ENCODE data around the gene SPATS2L. TPM values are rescaled to one million over a fixed set of nuclear protein-coding genes. Genes with fewer than 3 reads are reported as not detected.

Gene SPATS2L
- polyA plus RNA-seq, 1 of the 3 experiments (the other 2 are of a cell fraction): 86.8 TPM

DNA sequence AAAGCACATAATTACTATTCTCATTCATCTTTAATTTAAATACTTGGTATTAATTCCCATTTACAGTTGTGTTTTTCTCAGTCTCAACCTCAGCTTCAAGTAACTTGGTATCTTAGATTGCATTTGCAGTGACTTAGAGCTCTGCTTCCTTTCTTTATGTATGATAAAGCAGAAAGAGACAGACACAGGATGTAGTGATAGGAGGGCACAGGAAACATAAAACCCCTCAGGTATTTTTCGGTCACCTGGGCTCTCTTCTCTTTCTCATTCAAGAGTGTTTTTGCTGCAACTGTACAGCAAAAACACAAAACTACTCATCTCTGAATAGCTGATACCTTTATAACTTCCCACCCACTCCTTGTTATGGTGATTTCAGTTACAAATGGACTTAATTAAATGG lies 120.3 kb downstream of the SPATS2L start:
- CTCF ChIA-PET: interaction anchor here (1.3 to 1.5 kb wide), 2 partner anchors 47 to 447 kb away, joined by 4 read pairs; no protein-coding TSS in a partner anchor
- 91% methylated on average over 1 of the region's 1 CpG for WGBS (ENCODE audit: low lambda C conversion rate)
- no peaks in the 10 kb centered on the region for H3K9me2 ChIP-seq
- no peak overlapping the region for H3K4me3 ChIP-seq (ENCODE audit: low read depth in 2 of 2, low read length in 1 of 2)
- H3K36me3 ChIP-seq (replicated peaks in 1 of 2; ENCODE audit: control insufficient read depth in 1 of 2, insufficient read depth in 2 of 2, low read length in 1 of 2): peaks cover 12 to 52% of the 10 kb centered on the region in 2 experiments
- H3K9me3 ChIP-seq: no peaks in the 10 kb centered on the region
- H3K27me3 ChIP-seq (ENCODE audit: insufficient read depth): no peaks in the 10 kb centered on the region
- POLR2A ChIA-PET: no interaction called here
- peaks cover 0 to 27% of the 10 kb centered on the region in 2 experiments; a peak in 2 of 4 replicates for H3K4me1 ChIP-seq (ENCODE audit: control insufficient read depth in 1 of 2, insufficient read depth in 2 of 2, low read depth in 1 of 2, low read length in 1 of 2)
- H3F3A ChIP-seq (replicated peaks; ENCODE audit: insufficient read depth): no peaks in the 10 kb centered on the region
- no peak overlapping the region for H3K27ac ChIP-seq (ENCODE audit: low read depth in 2 of 2, low read length in 1 of 2)
- H3K9ac ChIP-seq: no peak overlapping the region
- no peak for DNase-seq
- H3K79me2 ChIP-seq (ENCODE audit: insufficient read depth): no peaks in the 10 kb centered on the region
- TF ChIP-seq, protein P1, sequence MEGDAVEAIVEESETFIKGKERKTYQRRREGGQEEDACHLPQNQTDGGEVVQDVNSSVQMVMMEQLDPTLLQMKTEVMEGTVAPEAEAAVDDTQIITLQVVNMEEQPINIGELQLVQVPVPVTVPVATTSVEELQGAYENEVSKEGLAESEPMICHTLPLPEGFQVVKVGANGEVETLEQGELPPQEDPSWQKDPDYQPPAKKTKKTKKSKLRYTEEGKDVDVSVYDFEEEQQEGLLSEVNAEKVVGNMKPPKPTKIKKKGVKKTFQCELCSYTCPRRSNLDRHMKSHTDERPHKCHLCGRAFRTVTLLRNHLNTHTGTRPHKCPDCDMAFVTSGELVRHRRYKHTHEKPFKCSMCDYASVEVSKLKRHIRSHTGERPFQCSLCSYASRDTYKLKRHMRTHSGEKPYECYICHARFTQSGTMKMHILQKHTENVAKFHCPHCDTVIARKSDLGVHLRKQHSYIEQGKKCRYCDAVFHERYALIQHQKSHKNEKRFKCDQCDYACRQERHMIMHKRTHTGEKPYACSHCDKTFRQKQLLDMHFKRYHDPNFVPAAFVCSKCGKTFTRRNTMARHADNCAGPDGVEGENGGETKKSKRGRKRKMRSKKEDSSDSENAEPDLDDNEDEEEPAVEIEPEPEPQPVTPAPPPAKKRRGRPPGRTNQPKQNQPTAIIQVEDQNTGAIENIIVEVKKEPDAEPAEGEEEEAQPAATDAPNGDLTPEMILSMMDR (IDR thresholded peaks at IDR 0.05): no peak
- TF ChIP-seq TCF12 (IDR thresholded peaks at IDR 0.05): no peak
- TF ChIP-seq, protein P2, sequence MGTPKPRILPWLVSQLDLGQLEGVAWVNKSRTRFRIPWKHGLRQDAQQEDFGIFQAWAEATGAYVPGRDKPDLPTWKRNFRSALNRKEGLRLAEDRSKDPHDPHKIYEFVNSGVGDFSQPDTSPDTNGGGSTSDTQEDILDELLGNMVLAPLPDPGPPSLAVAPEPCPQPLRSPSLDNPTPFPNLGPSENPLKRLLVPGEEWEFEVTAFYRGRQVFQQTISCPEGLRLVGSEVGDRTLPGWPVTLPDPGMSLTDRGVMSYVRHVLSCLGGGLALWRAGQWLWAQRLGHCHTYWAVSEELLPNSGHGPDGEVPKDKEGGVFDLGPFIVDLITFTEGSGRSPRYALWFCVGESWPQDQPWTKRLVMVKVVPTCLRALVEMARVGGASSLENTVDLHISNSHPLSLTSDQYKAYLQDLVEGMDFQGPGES (IDR thresholded peaks at IDR 0.05; ENCODE audit: low read depth, low read length): no peak
- TF ChIP-seq JUND (IDR thresholded peaks at IDR 0.05): no peak
- no peak for TF ChIP-seq MXI1 (IDR thresholded peaks at IDR 0.05; ENCODE audit: low read depth, low read length)
- TF ChIP-seq, protein P3, sequence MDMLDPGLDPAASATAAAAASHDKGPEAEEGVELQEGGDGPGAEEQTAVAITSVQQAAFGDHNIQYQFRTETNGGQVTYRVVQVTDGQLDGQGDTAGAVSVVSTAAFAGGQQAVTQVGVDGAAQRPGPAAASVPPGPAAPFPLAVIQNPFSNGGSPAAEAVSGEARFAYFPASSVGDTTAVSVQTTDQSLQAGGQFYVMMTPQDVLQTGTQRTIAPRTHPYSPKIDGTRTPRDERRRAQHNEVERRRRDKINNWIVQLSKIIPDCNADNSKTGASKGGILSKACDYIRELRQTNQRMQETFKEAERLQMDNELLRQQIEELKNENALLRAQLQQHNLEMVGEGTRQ (IDR thresholded peaks at IDR 0.05; ENCODE audit: borderline replicate concordance, low read depth, low read length): no peak
- TF ChIP-seq TEAD4 (IDR thresholded peaks at IDR 0.05; ENCODE audit: borderline replicate concordance, insufficient read depth): no peak
- no peak for TF ChIP-seq NRF1 (IDR thresholded peaks at IDR 0.05; ENCODE audit: low read depth, low read length)
- TF ChIP-seq YY1 (IDR thresholded peaks at IDR 0.05; ENCODE audit: low read depth): no peak
- no peak for TF ChIP-seq TAF1 (IDR thresholded peaks at IDR 0.05; ENCODE audit: borderline replicate concordance, low read depth, low read length)
- TF ChIP-seq FOXM1 (IDR thresholded peaks at IDR 0.05; ENCODE audit: low read depth): no peak
- no peak for TF ChIP-seq ELF1 (IDR thresholded peaks at IDR 0.05)
- TF ChIP-seq EP300 (IDR thresholded peaks at IDR 0.05; ENCODE audit: borderline replicate concordance in 1 of 2, low read depth in 1 of 2, low read length in 1 of 2): no peak
- TF ChIP-seq, protein P4, sequence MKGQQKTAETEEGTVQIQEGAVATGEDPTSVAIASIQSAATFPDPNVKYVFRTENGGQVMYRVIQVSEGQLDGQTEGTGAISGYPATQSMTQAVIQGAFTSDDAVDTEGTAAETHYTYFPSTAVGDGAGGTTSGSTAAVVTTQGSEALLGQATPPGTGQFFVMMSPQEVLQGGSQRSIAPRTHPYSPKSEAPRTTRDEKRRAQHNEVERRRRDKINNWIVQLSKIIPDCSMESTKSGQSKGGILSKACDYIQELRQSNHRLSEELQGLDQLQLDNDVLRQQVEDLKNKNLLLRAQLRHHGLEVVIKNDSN (IDR thresholded peaks at IDR 0.05; ENCODE audit: borderline replicate concordance, low read depth): no peak
- no peak for TF ChIP-seq SIN3A (IDR thresholded peaks at IDR 0.05; ENCODE audit: borderline replicate concordance, low read depth, low read length)
- TF ChIP-seq, protein P5, sequence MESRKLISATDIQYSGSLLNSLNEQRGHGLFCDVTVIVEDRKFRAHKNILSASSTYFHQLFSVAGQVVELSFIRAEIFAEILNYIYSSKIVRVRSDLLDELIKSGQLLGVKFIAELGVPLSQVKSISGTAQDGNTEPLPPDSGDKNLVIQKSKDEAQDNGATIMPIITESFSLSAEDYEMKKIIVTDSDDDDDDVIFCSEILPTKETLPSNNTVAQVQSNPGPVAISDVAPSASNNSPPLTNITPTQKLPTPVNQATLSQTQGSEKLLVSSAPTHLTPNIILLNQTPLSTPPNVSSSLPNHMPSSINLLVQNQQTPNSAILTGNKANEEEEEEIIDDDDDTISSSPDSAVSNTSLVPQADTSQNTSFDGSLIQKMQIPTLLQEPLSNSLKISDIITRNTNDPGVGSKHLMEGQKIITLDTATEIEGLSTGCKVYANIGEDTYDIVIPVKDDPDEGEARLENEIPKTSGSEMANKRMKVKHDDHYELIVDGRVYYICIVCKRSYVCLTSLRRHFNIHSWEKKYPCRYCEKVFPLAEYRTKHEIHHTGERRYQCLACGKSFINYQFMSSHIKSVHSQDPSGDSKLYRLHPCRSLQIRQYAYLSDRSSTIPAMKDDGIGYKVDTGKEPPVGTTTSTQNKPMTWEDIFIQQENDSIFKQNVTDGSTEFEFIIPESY (IDR thresholded peaks at IDR 0.05; ENCODE audit: borderline replicate concordance, low read depth): no peak
- TF ChIP-seq NFIC (IDR thresholded peaks at IDR 0.05; ENCODE audit: borderline replicate concordance): no peak
- no peak for TF ChIP-seq MEF2A (IDR thresholded peaks at IDR 0.05; ENCODE audit: borderline replicate concordance, low read depth)
- TF ChIP-seq, protein P6, sequence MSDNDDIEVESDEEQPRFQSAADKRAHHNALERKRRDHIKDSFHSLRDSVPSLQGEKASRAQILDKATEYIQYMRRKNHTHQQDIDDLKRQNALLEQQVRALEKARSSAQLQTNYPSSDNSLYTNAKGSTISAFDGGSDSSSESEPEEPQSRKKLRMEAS (IDR thresholded peaks at IDR 0.05; ENCODE audit: low read depth): no peak
- H2AFZ ChIP-seq (ENCODE audit: low read depth): no peak overlapping the region
- no peak overlapping the region for H3K4me2 ChIP-seq
- H4K20me1 ChIP-seq (ENCODE audit: insufficient read depth): no peaks in the 10 kb centered on the region
